HG02973 (cell line): ENCODE results near the gene NPVF.

Experiments used
- ATAC-seq: cut with Tn5 transposase; IDR thresholded peaks from one replicate; pipeline ENCODE4 v1.9.1; 2021; ENCODE audit warnings: moderate library complexity; ENCODE audit not compliant: unreplicated experiment

Gene NPVF

DNA sequence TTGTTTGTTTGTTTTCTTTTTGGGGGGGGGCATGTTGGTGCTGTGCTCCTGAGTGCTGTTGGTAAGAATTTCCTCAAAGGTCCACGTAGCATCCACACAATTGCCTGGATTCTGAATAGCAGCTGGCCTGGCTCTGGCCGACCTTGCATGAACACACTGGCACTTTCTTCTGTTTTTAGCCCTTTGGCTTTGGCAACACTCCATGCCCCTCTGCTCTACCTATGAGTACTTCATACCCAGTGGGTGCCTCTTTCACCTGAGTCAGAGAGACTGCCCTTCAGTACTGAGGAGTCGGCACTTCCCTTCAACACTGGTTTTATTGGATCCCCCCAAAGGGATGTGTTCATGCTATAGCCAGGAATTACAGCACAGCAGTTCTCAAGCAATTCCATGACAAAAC is 7.2 kb upstream of the NPVF start:
- no peak for ATAC-seq

- ATAC-seq = no peak
Observed at GRCh38 chr7:25234336-25234735, 6.0 kb upstream of the NPVF start.

GRCh38 chr7:25223206-25223605 is 5.1 kb downstream of the NPVF start:
- no peak for ATAC-seq

DNA sequence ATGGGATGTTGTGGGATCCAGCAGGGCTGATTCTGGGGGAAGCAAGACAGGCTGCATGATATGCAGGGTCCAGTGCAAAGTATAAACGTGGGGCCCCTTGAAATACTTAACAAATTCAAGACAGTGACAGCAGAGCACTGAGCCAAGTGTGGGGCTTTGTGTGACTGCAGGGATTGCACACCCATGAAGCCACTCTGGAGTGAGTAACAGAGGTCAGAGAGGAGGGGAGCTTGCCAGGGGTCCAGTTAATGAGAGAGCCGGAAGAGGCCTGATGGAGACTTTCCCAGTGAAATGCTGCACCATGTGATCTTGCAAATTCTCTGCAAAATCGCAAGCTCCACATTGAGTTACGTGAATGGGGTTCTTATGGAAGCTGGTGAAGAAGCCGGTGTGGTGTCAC is 5.6 kb downstream of the NPVF start:
- ATAC-seq = no peak

- ATAC-seq = no peak
Observed at GRCh38 chr7:25221009-25221408, 7.3 kb downstream of the NPVF start.

GRCh38 chr7:25218191-25218590 is 10.1 kb downstream of the NPVF start:
- no peak for ATAC-seq

- no peak for ATAC-seq
Observed at GRCh38 chr7:25216837-25217236, 11.4 kb downstream of the NPVF start.

DNA sequence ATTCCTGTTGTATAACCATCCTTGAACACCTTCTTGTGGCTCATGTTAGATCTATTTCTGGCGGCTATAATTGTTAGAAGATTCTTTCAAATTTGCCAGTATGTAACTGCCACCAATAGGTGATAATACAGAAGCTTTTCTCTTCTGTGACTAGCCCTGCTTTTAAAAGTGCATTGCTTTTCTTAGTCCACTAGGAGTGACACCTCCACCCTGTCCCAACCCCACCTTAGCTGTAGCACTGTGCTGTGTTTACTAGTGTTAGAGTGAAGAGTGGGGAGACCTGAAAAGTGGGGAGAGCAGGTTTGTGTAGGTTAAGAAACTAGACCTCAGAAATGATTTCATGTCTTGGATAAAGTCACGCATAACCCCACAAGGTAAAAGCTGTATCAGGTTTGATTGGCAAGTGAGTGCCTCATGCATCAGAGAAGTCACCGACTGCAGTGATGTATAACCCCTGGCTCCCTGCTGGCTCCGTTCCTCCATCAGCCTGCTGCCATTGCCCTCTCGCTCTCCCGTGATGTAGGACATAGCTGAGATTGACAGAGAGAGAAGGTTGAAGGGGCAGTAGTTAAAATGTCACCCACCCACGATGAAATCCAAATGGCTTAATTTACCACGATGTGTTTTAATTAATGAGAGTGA is 12.5 kb downstream of the NPVF start:
- ATAC-seq = no peak

GRCh38 chr7:25208525-25209221 is 19.6 kb downstream of the NPVF start:
- no peak for ATAC-seq

DNA sequence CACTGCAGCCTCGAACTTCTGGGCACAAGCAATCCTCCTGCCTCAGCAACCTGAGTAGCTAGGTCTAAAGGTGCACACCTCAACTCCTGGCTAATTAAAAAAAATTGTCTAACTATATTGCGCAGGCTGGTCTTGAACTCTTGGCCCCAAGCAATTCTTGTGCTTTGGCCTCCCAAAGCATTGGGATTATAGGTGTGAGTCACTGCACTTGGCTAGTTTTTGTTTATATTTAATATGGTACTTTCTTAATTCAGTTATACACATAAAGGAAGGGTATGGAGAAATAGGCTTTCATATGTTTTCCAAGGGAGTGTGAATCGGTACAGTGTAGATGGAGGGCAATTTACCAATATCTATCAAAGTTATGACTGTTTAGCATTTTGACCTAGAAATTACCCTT is 20.4 kb downstream of the NPVF start:
- ATAC-seq = no peak

- no peak for ATAC-seq
Observed at GRCh38 chr7:25206765-25207164, 21.5 kb downstream of the NPVF start.

DNA sequence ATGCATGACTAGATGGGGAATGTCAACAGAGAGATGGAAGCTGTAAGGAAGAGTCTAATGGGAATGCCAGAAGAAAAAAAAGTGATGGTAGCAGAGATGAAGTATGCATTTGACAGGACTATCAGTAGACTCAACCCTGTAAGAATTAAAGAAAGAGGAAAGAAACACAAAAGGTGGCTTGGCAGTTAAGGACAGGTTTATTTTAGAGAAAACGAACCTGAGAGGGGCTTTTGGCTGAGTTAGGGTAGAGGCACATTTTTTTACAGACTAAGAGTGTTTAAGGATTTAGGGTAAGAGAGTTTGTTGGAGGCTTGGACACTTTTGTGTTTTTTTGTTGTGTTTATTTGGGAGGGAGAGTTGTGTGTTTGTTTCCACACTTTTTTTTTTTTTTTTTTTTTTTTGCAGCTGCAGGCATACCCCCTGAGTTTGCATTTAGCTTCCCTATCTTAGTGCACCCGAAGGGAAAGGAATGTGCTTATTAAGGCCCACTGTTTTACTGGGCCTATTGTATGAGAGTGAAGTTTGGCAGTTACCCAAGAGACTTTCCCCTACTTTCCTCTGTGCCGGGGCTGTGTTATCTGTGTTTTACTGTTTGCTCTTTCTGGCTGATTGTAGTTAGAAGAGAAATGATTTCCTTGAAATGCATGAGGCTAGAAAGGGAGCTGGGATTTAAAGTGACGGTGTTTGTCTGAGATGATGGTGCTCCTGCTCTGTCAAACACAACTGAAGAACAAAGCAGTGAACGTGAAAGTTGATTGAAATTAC is 32.0 kb downstream of the NPVF start:
- no peak for ATAC-seq

GRCh38 chr7:25194036-25194435 is 34.2 kb downstream of the NPVF start:
- ATAC-seq = no peak

- no peak for ATAC-seq
Observed at GRCh38 chr7:25192043-25192442, 36.2 kb downstream of the NPVF start.

GRCh38 chr7:25189197-25189596 is 39.1 kb downstream of the NPVF start:
- no peak for ATAC-seq

DNA sequence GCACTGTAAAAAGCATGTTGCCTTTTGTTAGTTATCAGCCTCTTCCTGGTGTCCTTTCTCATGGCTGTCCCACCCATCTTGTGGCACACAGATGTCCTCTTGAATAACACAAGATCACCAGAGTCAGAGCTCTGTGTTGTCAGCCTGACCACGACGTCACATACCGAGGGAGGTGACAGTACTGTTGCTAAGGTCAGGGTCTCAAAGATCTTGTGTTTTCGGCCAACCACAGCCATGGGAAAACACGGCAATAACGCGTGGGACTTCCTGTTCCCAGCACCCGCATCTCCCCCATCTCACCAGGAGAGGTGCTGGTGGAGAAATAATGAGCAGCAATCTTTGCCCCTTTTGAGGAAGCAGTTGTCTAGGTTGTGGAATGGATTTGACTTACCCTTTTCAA is 40.4 kb downstream of the NPVF start:
- ATAC-seq = no peak

DNA sequence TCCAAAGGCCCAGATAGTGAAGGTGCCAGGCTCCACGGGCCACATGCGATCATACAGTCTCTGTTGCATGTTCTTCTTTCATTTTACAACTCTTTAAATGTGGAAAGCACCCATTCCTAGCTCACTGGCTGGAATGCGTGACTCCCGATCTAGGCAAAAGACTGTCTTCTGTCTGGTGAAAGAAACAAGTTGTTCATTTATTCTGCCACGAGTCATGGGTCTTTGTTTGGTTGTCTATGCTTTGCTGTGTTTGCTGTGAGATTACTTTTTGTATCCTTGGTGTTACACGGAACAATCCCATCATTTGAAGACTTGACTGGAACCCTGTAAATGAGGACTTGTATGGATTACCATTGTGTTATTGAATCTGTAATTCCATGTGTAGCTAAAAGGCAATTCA is 41.9 kb downstream of the NPVF start:
- no peak for ATAC-seq

DNA sequence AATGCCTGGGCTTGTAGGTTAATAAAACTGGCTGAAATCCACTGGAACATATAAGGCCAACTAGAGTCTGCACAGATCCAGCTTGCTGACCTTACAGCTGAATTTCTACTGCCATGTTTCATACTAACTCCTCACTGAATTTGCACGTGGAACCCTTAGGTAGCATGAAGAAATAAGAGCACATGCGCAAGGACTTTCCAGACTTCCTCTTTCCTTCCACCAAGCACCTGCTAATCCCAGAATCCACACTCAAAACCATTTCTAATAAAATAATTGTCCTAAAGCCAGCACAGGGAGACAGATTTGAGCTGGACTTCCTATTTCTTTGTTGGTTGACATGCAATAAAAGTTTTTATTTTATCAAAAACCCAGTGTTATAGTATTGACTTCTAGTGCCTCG is 46.8 kb downstream of the NPVF start:
- ATAC-seq = no peak

DNA sequence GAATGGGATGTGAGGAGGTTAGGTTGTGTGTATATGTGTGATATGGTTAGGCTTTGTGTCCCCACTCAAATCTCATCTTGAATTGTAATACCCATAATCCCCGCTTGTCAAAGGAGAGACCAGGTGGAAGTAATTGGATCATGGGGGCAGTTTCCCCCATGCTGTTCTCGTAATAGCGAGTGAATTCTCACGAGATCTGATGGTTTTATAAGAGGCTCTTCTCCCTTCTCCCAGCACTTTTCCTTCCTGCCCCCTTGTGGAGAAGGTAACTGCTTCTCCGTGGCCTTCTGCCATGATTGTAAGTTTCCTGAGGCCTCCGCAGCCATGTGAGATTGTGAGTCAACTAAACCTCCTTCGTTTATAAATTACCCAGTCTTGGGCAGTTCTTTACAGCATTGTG is 47.3 kb downstream of the NPVF start:
- no peak for ATAC-seq

DNA sequence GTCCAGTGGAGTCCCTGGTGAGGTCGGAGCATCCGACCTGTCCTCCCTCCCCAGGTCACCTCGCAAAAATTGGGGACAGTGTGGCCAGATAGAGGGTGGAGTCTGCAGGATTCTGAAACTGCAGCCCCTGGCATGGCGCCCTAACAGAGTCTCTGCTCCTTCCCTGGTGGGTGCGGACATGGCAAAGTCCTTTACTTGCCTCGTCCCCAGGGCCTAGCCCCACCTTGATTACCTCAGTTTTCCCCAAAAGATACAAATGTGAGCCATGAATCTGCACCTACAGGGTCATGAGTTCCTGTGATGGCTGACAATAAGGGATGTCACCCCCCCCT is 47.7 kb downstream of the NPVF start:
- peak; percentile 21 for ATAC-seq

DNA sequence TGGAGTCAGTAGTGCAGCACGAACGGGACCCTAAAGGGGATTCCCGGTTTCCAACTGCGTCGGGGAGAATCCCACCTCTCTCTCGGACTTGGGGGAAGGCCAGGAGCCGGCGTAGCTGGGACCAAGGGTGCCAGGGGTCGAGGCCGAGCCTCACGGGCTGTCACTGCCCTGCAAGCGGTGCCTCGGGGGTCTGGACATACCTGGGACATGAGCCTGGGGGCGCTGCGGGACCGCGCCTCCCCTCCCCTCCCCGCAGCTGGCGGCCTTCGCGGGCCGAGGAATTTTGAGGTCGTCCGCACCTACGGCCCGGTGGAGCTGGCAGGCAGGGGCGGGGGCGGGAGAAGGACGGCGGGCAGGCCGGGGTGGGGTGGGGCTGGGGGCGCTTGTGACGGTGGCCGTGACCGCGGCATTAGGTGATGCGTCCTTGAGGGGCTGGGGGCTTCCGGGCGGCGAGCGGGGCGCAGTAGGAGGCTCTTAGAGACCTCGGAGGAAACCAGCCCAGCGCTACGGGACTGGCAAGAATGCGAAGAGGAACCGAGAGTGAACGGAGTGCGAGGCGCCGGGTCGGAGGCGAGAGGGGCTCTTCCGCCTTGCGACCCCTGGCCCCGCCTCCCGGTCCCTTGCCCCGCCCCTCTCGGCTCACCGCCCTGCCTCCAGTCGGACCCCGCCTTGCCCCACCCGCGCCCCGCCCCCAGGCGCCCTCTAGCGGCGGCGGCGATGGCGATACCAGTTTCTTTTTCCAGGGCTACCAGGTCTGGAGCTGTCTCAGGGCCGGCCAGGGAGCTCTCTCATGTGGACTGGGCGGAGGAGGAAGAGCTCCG is 48.3 kb downstream of the NPVF start:
- ATAC-seq = peak; percentile 96
